ENCODE data around the gene CLASP1. TPM values are rescaled to one million over a fixed set of nuclear protein-coding genes. Genes with fewer than 3 reads are reported as not detected.
"Not testable (repeated sequence)": the region's sequence is repeated elsewhere in the genome, so short reads cannot be mapped to it uniquely, and the experiment has no call there.

CLASP1 gene
- polyA plus RNA-seq, 3 donors from 2014 or later: 7.4 to 46.8 (median 22.0) TPM

- H3K27ac Mint-ChIP-seq: peak overlapping the region in 2 of 6 donors; percentile 17 to 35
- no peaks in the 10 kb centered on the region for H3K9me3 Mint-ChIP-seq
- peaks cover 0 to 7% (median 2%) of the 10 kb centered on the region in 3 donors for H3K27me3 Mint-ChIP-seq (ENCODE audit: low read depth in 3 of 3)
- peaks cover 22 to 48% (median 29%) of the 10 kb centered on the region in 3 donors for H3K36me3 Mint-ChIP-seq
- H3K4me3 Mint-ChIP-seq: no peak overlapping the region
- DNase-seq: no peak
- peaks cover 0 to 3% of the 10 kb centered on the region in 2 donors for H3K4me1 Mint-ChIP-seq
These were observed 302.4 kb downstream of the CLASP1 start for GRCh38 chr2:121346859-121347258.

GRCh38 chr2:121346407-121346806 lies 302.9 kb downstream of the CLASP1 start:
- Mint-ChIP-seq H3K36me3 (peaks cover 22 to 52% (median 33%) of the 10 kb centered on the region in 3 donors), H3K4me3 (no peak overlapping the region)
- DNase-seq: no peak

GRCh38 chr2:121345887-121346286 lies 303.4 kb downstream of the CLASP1 start:
- H3K4me3 Mint-ChIP-seq: no peak overlapping the region
- DNase-seq: no peak
- H3K4me1 Mint-ChIP-seq: peaks cover 0 to 3% of the 10 kb centered on the region in 2 donors
- H3K36me3 Mint-ChIP-seq: peaks cover 20 to 52% (median 34%) of the 10 kb centered on the region in 3 donors
- no peaks in the 10 kb centered on the region for H3K9me3 Mint-ChIP-seq
- peaks cover 0 to 7% (median 2%) of the 10 kb centered on the region in 3 donors for H3K27me3 Mint-ChIP-seq (ENCODE audit: low read depth in 3 of 3)
- no peak overlapping the region for H3K27ac Mint-ChIP-seq

More at GRCh38 chr2:121346407-121346806, 302.9 kb downstream of the CLASP1 start:
- Mint-ChIP-seq H3K9me3 (no peaks in the 10 kb centered on the region), H3K27me3 (ENCODE audit: low read depth in 3 of 3) (peaks cover 0 to 7% (median 2%) of the 10 kb centered on the region in 3 donors), H3K4me1 (peaks cover 0 to 3% of the 10 kb centered on the region in 2 donors), H3K27ac (peak overlapping the region in 1 of 6 donors; percentile 23)

- Mint-ChIP-seq H3K4me1 (peaks cover 0 to 3% of the 10 kb centered on the region in 2 donors), H3K4me3 (peak overlapping the region in 1 of 5 donors; percentile 21), H3K27me3 (ENCODE audit: low read depth in 3 of 3) (peaks cover 0 to 7% (median 2%) of the 10 kb centered on the region in 3 donors), H3K27ac (no peak overlapping the region), H3K36me3 (peaks cover 26 to 57% (median 41%) of the 10 kb centered on the region in 3 donors), H3K9me3 (no peaks in the 10 kb centered on the region)
- DNase-seq: no peak
These were observed 304.2 kb downstream of the CLASP1 start for GRCh38 chr2:121345101-121345500.

GRCh38 chr2:121343828-121344399 lies 305.3 kb downstream of the CLASP1 start:
- H3K4me3 Mint-ChIP-seq; H3K4me1 Mint-ChIP-seq; H3K27ac Mint-ChIP-seq; H3K27me3 Mint-ChIP-seq (ENCODE audit: low read depth in 3 of 3); DNase-seq; H3K9me3 Mint-ChIP-seq: not testable (repeated sequence)
- peaks cover 33 to 68% (median 50%) of the 10 kb centered on the region in 3 donors for H3K36me3 Mint-ChIP-seq

- peak overlapping the region in 3 of 6 donors; percentile 14 to 63 (median 19) for H3K27ac Mint-ChIP-seq
- DNase-seq: no peak
- peaks cover 0 to 10% (median 2%) of the 10 kb centered on the region in 3 donors for H3K27me3 Mint-ChIP-seq (ENCODE audit: low read depth in 3 of 3)
- peaks cover 0 to 3% of the 10 kb centered on the region in 2 donors for H3K4me1 Mint-ChIP-seq
- H3K9me3 Mint-ChIP-seq: no peaks in the 10 kb centered on the region
- peaks cover 33 to 67% (median 49%) of the 10 kb centered on the region in 3 donors for H3K36me3 Mint-ChIP-seq
- no peak overlapping the region for H3K4me3 Mint-ChIP-seq
These were observed 306.1 kb downstream of the CLASP1 start for GRCh38 chr2:121343191-121343590.

- Mint-ChIP-seq H3K36me3 (peaks cover 33 to 63% (median 49%) of the 10 kb centered on the region in 3 donors), H3K4me1 (peaks cover 0 to 3% of the 10 kb centered on the region in 2 donors), H3K9me3 (no peaks in the 10 kb centered on the region), H3K27ac (no peak overlapping the region), H3K27me3 (ENCODE audit: low read depth in 3 of 3) (peaks cover 0 to 10% (median 2%) of the 10 kb centered on the region in 3 donors), H3K4me3 (no peak overlapping the region)
- DNase-seq: no peak
These were observed 306.5 kb downstream of the CLASP1 start for GRCh38 chr2:121342751-121343150.

- peaks cover 0 to 3% of the 10 kb centered on the region in 2 donors for H3K4me1 Mint-ChIP-seq
- peaks cover 2 to 8% (median 5%) of the 10 kb centered on the region in 3 donors for H3K27me3 Mint-ChIP-seq (ENCODE audit: low read depth in 3 of 3)
- DNase-seq: no peak
- no peak overlapping the region for H3K4me3 Mint-ChIP-seq
- H3K9me3 Mint-ChIP-seq: no peaks in the 10 kb centered on the region
- peaks cover 27 to 50% (median 37%) of the 10 kb centered on the region in 3 donors for H3K36me3 Mint-ChIP-seq
- H3K27ac Mint-ChIP-seq: peak overlapping the region in 2 of 6 donors; percentile 17 to 74
These were observed 308.3 kb downstream of the CLASP1 start for GRCh38 chr2:121340926-121341325.

GRCh38 chr2:121338281-121338680 lies 311.0 kb downstream of the CLASP1 start:
- peaks cover 20 to 40% (median 33%) of the 10 kb centered on the region in 3 donors for H3K36me3 Mint-ChIP-seq

GRCh38 chr2:121336528-121337294 lies 312.6 kb downstream of the CLASP1 start:
- Mint-ChIP-seq H3K27ac (peak overlapping the region in 4 of 6 donors; percentile 27 to 65 (median 40)), H3K4me3 (no peak overlapping the region), H3K9me3 (no peaks in the 10 kb centered on the region), H3K27me3 (ENCODE audit: low read depth in 3 of 3) (peaks cover 2 to 12% (median 10%) of the 10 kb centered on the region in 3 donors), H3K4me1 (no peaks in the 10 kb centered on the region), H3K36me3 (peaks cover 15 to 30% (median 24%) of the 10 kb centered on the region in 3 donors)
- DNase-seq: no peak

More at GRCh38 chr2:121338281-121338680, 311.0 kb downstream of the CLASP1 start:
- H3K4me3 Mint-ChIP-seq: no peak overlapping the region
- no peaks in the 10 kb centered on the region for H3K9me3 Mint-ChIP-seq
- H3K27me3 Mint-ChIP-seq (ENCODE audit: low read depth in 3 of 3): peaks cover 2 to 12% (median 10%) of the 10 kb centered on the region in 3 donors
- no peak for DNase-seq
- H3K27ac Mint-ChIP-seq: no peak overlapping the region
- H3K4me1 Mint-ChIP-seq: peaks cover 0 to 1% of the 10 kb centered on the region in 2 donors

- Mint-ChIP-seq H3K27me3 (ENCODE audit: low read depth in 3 of 3) (peaks cover 2 to 12% (median 10%) of the 10 kb centered on the region in 3 donors), H3K4me3 (no peak overlapping the region), H3K9me3 (no peaks in the 10 kb centered on the region), H3K4me1 (no peaks in the 10 kb centered on the region), H3K36me3 (peaks cover 10 to 22% (median 17%) of the 10 kb centered on the region in 3 donors), H3K27ac (peak overlapping the region in 4 of 6 donors; percentile 2 to 63 (median 34))
- DNase-seq: no peak
These were observed 313.7 kb downstream of the CLASP1 start for GRCh38 chr2:121335294-121336290.

- Mint-ChIP-seq H3K4me1 (no peaks in the 10 kb centered on the region), H3K27ac (no peak overlapping the region), H3K9me3 (no peaks in the 10 kb centered on the region), H3K36me3 (peaks cover 4 to 13% (median 9%) of the 10 kb centered on the region in 3 donors), H3K27me3 (ENCODE audit: low read depth in 3 of 3) (peaks cover 2 to 12% (median 10%) of the 10 kb centered on the region in 3 donors), H3K4me3 (no peak overlapping the region)
- DNase-seq: no peak
These were observed 314.5 kb downstream of the CLASP1 start for GRCh38 chr2:121334581-121335293.

Data from immature natural killer cell (primary cell).